PC-3 (cell line): Measurements from ENCODE around the gene EME2. TPM values are rescaled to one million over a fixed set of nuclear protein-coding genes. Genes with fewer than 3 reads are reported as not detected.

ENCODE experiments used
- ATAC-seq: fragments of 200-7000 bp; cut with Tn5 transposase; 2 replicates; pipeline ENCODE4 v1.9.1; 2020; ENCODE audit warnings: mild to moderate bottlenecking, moderate library complexity
- BruUV-seq: library from RNA; stranded (reverse); fragments of 400-500 nt; replicated peaks from 2 replicates; lab custom pipeline; 2021; lab: Mats Ljungman, UMichigan
- CTCF ChIA-PET: fragments of 300-600 bp; sonication (Branson Sonifier 250); formaldehyde crosslinking; loops from one replicate; lab custom pipeline; 2022; ENCODE audit warnings: antibody characterized with exemption; lab: Charles Lee
- POLR2A ChIA-PET: fragments of 300-600 bp; sonication (Branson Sonifier 250); formaldehyde crosslinking; loops from one replicate; lab custom pipeline; 2022; ENCODE audit warnings: antibody characterized with exemption; ENCODE audit not compliant: unreplicated experiment; lab: Charles Lee
- DNase-seq: peaks from one replicate; pipeline ENCODE4 v3.0.0-alpha.2; 2015
- H2AFZ ChIP-seq: fragments of 300-600 bp; sonication (generic); 2 replicates; pipeline ENCODE4 v1.6.0; 2016; ENCODE audit warnings: antibody characterized with exemption, low read length
- H3F3A ChIP-seq: fragments of 300-600 bp; sonication (generic); one replicate; pipeline ENCODE4 v1.6.0; 2017; ENCODE audit warnings: antibody characterized with exemption, low read length, control low read depth, mild to moderate bottlenecking; ENCODE audit not compliant: unreplicated experiment
- H3K27ac ChIP-seq: fragments of 300-600 bp; sonication (generic); 2 replicates; pipeline ENCODE4 v1.5.1; 2016; ENCODE audit warnings: mild to moderate bottlenecking, low read length
- H3K27me3 ChIP-seq: fragments of 300-600 bp; sonication (generic); 2 replicates; pipeline ENCODE4 v1.6.1; 2016; ENCODE audit warnings: low read length, mixed read lengths
- H3K36me3 ChIP-seq: fragments of 300-600 bp; sonication (generic); 2 replicates; pipeline ENCODE4 v1.6.1; 2016; ENCODE audit warnings: low read depth, mixed run types, low read length, mixed read lengths
- H3K4me1 ChIP-seq: fragments of 300-600 bp; sonication (generic); 2 replicates; pipeline ENCODE4 v1.5.1; 2016; ENCODE audit warnings: low read length; ENCODE audit not compliant: insufficient read depth
- H3K4me2 ChIP-seq: fragments of 300-600 bp; sonication (generic); 2 replicates; pipeline ENCODE4 v1.6.0; 2016; ENCODE audit warnings: low read length
- H3K4me3 ChIP-seq: fragments of 300-600 bp; sonication (generic); 2 replicates; pipeline ENCODE4 v1.5.1; 2016; ENCODE audit warnings: mild to moderate bottlenecking, low read length, mixed read lengths
- H3K79me2 ChIP-seq: fragments of 300-600 bp; sonication (generic); 2 replicates; pipeline ENCODE4 v1.6.1; 2017; ENCODE audit warnings: low read length, mixed read lengths
- H3K9ac ChIP-seq: fragments of 300-600 bp; sonication (generic); 2 replicates; pipeline ENCODE4 v1.6.0; 2016; ENCODE audit warnings: mild to moderate bottlenecking, low read length
- H3K9me2 ChIP-seq: fragments of 300-600 bp; sonication (generic); replicated peaks from 2 replicates; pipeline ENCODE4 v1.6.1; 2016; ENCODE audit warnings: mixed run types, low read length, mixed read lengths
- H3K9me3 ChIP-seq: fragments of 300-600 bp; sonication (generic); 2 replicates; pipeline ENCODE4 v1.6.1; 2016; ENCODE audit warnings: low read length, mixed read lengths
- H4K20me1 ChIP-seq: fragments of 300-600 bp; sonication (generic); 2 replicates; pipeline ENCODE4 v1.6.1; 2016; ENCODE audit warnings: low read length, mixed read lengths
- CTCF ChIP-seq: fragments of 300-600 bp; sonication (generic); conservative IDR thresholded peaks from 2 replicates; pipeline ENCODE4 v1.5.1; 2017; ENCODE audit warnings: antibody characterized with exemption, low read depth, mild to moderate bottlenecking, low read length
- EZH2 ChIP-seq: fragments of 300-600 bp; sonication (generic); IDR thresholded peaks from one replicate; pipeline ENCODE4 v1.6.1; 2017; ENCODE audit warnings: antibody characterized with exemption, mild to moderate bottlenecking, low read length; ENCODE audit not compliant: unreplicated experiment
- EZH2phosphoT487 ChIP-seq: fragments of 300-600 bp; sonication (generic); IDR thresholded peaks from 2 replicates; pipeline ENCODE4 v1.6.1; 2018; ENCODE audit warnings: mild to moderate bottlenecking, antibody characterized with exemption, low read length, borderline replicate concordance
- intact Hi-C: fragments of 100-400 bp; cut with micrococcal nuclease; formaldehyde crosslinking; loops from 2 replicates; pipeline ENCODE4 v1.9.0; 2023
- total RNA-seq: library from RNA; depleted of rRNA; stranded (reverse); fragments of >200 nt; gene quantifications from 2 replicates; pipeline ENCODE4 v1.2.3, GENCODE V29; 2014

Gene EME2
- total RNA-seq, 1 experiment from 2014 or later: 12.5 TPM

DNA sequence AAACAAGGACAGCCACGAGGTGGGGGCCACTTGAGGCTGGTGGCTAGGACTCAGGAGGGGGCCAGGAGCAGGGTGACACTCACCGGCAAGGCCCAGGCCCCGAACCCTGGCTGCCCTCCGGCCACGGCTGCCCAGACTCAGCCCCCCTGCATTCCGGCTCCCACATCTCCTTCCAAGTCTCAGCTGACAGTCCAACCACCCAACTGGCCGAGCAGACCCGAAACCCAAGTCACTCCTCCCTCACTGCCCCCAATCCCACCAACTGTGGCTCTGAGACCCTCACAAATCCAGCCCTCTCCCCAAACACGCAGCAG lies 44.6 kb downstream of the EME2 start:
- intact Hi-C loops: no loop called here
- H2AFZ ChIP-seq: no peak overlapping the region
- H3K4me3 ChIP-seq: no peak overlapping the region
- H3K4me1 ChIP-seq: peaks cover 4% of the 10 kb centered on the region; the same call in 1 of the 2 replicates
- no peak overlapping the region for H3K9ac ChIP-seq
- H3K4me2 ChIP-seq: no peak overlapping the region
- no peaks in the 10 kb centered on the region for H3K79me2 ChIP-seq
- BruUV-seq: no TSS peak
- peaks cover 4% of the 10 kb centered on the region; the same call in 1 of the 2 replicates for H3K36me3 ChIP-seq
- ATAC-seq (no peak), DNase-seq (no peak)
- H3K9me2 ChIP-seq: no peaks in the 10 kb centered on the region
- ChIA-PET CTCF (no interaction called here), POLR2A (no interaction called here)
- no peaks in the 10 kb centered on the region for H3K27me3 ChIP-seq
- H4K20me1 ChIP-seq: no peaks in the 10 kb centered on the region
- H3K27ac ChIP-seq: no peak overlapping the region
- H3K9me3 ChIP-seq: no peaks in the 10 kb centered on the region
- H3F3A ChIP-seq: no peaks in the 10 kb centered on the region
- TF ChIP-seq EZH2phosphoT487: no peak
- TF ChIP-seq CTCF: no peak
- TF ChIP-seq EZH2: no peak

- CTCF ChIA-PET: no interaction called here
- Histone ChIP-seq H3K4me1 (peaks cover 5% of the 10 kb centered on the region; the same call in 1 of the 2 replicates), H3K4me3 (no peak overlapping the region), H3K9me2 (no peaks in the 10 kb centered on the region), H3F3A (no peaks in the 10 kb centered on the region), H4K20me1 (no peaks in the 10 kb centered on the region), H3K27ac (no peak overlapping the region), H3K36me3 (peaks cover 4% of the 10 kb centered on the region; the same call in 1 of the 2 replicates), H3K27me3 (no peaks in the 10 kb centered on the region), H3K9ac (no peak overlapping the region), H3K9me3 (no peaks in the 10 kb centered on the region), H3K79me2 (no peaks in the 10 kb centered on the region; the same call in 1 of the 2 replicates), H2AFZ (no peak overlapping the region), H3K4me2 (no peak overlapping the region)
- ATAC-seq: no peak
- intact Hi-C loops: no loop called here
- TF ChIP-seq EZH2 (no peak), CTCF (no peak), EZH2phosphoT487 (no peak)
- BruUV-seq: no TSS peak
- no peak for DNase-seq
- POLR2A ChIA-PET: no interaction called here
Measured at GRCh38 chr16:1817716-1818115, 45.1 kb downstream of the EME2 start.

- intact Hi-C loops: no loop called here
- POLR2A ChIA-PET: no interaction called here
- Histone ChIP-seq H3K27me3 (no peaks in the 10 kb centered on the region), H3F3A (no peaks in the 10 kb centered on the region), H3K79me2 (no peaks in the 10 kb centered on the region; the same call in 1 of the 2 replicates), H3K9me3 (no peaks in the 10 kb centered on the region), H3K27ac (no peak overlapping the region), H3K9me2 (no peaks in the 10 kb centered on the region), H2AFZ (no peak overlapping the region), H4K20me1 (no peaks in the 10 kb centered on the region), H3K4me1 (peaks cover 5% of the 10 kb centered on the region; the same call in 1 of the 2 replicates), H3K36me3 (peaks cover 4% of the 10 kb centered on the region; the same call in 1 of the 2 replicates), H3K4me2 (no peak overlapping the region), H3K4me3 (no peak overlapping the region), H3K9ac (no peak overlapping the region)
- TF ChIP-seq EZH2: no peak
- TF ChIP-seq EZH2phosphoT487: no peak
- TF ChIP-seq CTCF: no peak
- CTCF ChIA-PET: no interaction called here
- ATAC-seq: no peak
- DNase-seq: no peak
- no TSS peak for BruUV-seq
Measured at GRCh38 chr16:1818204-1818872, 45.7 kb downstream of the EME2 start.
